Measurements from ENCODE around the gene SPNS2. TPM values are rescaled to one million over a fixed set of nuclear protein-coding genes. Genes with fewer than 3 reads are reported as not detected.

The SPNS2 gene
- total RNA-seq, 2 experiments from 2014 or later, result 0.33 to 0.53 TPM

DNA sequence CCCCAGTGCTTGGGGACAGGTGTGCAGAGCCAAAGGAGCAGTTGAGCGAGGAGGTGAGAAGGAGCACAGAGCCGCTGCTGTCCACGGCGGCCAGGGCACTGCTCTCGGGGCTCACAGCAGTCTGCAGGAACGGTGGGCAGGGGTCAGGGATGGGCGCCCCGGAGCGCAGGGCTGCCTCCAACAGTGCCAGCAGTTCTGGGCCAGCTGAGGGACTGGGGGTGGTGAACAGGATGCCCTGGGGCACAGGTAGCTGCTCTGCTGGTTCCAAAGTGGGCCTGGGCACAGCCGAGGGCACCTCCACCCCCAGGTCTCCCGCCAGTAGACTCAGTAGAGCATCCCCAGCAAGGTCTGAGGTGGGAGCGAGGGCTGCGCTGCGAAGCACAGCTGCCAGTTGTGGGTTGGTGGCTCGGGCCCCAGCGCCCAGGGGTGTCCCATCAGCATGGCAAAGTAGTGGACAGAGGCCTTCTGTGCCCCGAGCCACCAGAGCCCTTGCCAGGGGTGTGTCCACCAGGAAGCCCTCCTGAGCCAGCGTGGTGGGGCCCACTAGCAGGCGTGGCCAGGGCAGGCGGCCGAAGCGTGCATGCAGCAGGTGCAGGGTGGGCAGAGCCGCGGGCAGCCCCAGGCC, 59.8 kb downstream of the SPNS2 start:
- peak in 1 of 14 experiments; percentile 25 for DNase-seq
- Mint-ChIP-seq H3K27ac (no peak overlapping the region), H3K27me3 (no peaks in the 10 kb centered on the region), H3K4me1 (ENCODE audit: low read depth) (peaks cover 56% of the 10 kb centered on the region), H3K4me3 (no peak overlapping the region), H3K9me3 (no peaks in the 10 kb centered on the region), H3K36me3 (ENCODE audit: low read depth) (peaks cover 22% of the 10 kb centered on the region)
- Histone ChIP-seq H3K27me3 (ENCODE audit: control insufficient read depth in 1 of 2, insufficient read depth in 2 of 2, low read length in 2 of 2) (no peaks in the 10 kb centered on the region), H3K4me1 (ENCODE audit: insufficient read depth, low read length) (peaks cover 36% of the 10 kb centered on the region), H3K27ac (ENCODE audit: low read depth in 1 of 2, low read length in 2 of 2) (no peak overlapping the region), H3K9me3 (ENCODE audit: control insufficient read depth in 1 of 2, insufficient read depth in 1 of 2, low read length in 2 of 2) (peaks cover 0 to 3% of the 10 kb centered on the region in 2 experiments), H3K36me3 (ENCODE audit: insufficient read depth, low read length) (peaks cover under 1% of the 10 kb centered on the region), H3K4me3 (ENCODE audit: low read length) (no peak overlapping the region)
- no peak for ATAC-seq (ENCODE audit: poor library complexity)
- intact Hi-C loops (cut with DNase I, micrococcal nuclease), result loop anchor here in 1 of 2 experiments (5.0 kb wide), 1 partner anchor 296 kb away; the partner anchor contains the start of gene ANKFY1
- ChIA-PET POLR2A (no interaction called here), CTCF (no interaction called here)
- TF ChIP-seq CTCF (IDR thresholded peaks at IDR 0.05), result no peak

DNA sequence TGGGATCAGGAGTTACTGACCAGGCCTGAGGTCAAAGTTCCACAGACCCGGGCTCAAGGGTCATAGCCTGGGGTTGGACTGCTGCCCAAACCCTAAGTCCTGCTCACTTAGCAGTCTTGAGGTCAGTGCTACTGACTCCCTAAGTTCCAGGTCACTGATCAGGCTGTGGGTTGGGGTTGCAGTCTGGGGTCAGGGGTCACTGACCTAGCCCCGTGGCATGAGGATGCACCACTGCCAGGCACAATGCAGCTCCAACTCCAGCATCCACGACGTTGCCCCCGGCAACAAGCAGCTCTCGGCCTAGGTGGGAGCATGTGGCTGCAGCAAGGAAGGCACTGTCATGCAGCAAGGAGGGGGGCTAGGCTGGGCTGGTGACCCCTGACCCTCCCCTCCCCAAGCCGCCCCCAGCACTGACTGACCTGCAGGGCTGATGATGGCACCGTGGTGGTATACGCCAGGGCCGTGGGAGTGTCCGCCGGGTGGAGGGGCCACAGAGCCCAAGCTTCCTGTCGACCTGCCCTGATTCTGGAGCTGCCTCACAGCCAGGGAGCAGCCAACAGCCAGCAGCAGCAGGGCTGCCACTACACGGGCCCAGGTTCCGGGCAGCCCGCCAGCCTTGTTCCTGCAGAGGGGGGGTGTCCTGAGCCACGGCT, 60.6 kb downstream of the SPNS2 start:
- Mint-ChIP-seq H3K4me3 (no peak overlapping the region), H3K4me1 (ENCODE audit: low read depth) (peaks cover 48% of the 10 kb centered on the region), H3K27me3 (no peaks in the 10 kb centered on the region), H3K27ac (no peak overlapping the region), H3K9me3 (no peaks in the 10 kb centered on the region), H3K36me3 (ENCODE audit: low read depth) (peaks cover 15% of the 10 kb centered on the region)
- Histone ChIP-seq H3K4me3 (ENCODE audit: low read length) (no peak overlapping the region), H3K27me3 (ENCODE audit: control insufficient read depth in 1 of 2, insufficient read depth in 2 of 2, low read length in 2 of 2) (no peaks in the 10 kb centered on the region), H3K4me1 (ENCODE audit: insufficient read depth, low read length) (peaks cover 28% of the 10 kb centered on the region), H3K9me3 (ENCODE audit: control insufficient read depth in 1 of 2, insufficient read depth in 1 of 2, low read length in 2 of 2) (peaks cover 0 to 3% of the 10 kb centered on the region in 2 experiments), H3K36me3 (ENCODE audit: insufficient read depth, low read length) (no peaks in the 10 kb centered on the region), H3K27ac (ENCODE audit: low read depth in 1 of 2, low read length in 2 of 2) (no peak overlapping the region)
- DNase-seq (peak in 1 of 14 experiments; percentile 19), ATAC-seq (ENCODE audit: poor library complexity) (no peak)
- intact Hi-C loops (cut with DNase I, micrococcal nuclease), result loop anchor here in 1 of 2 experiments (5.0 kb wide), 1 partner anchor 297 kb away; the partner anchor contains the start of gene ANKFY1
- ChIA-PET CTCF (no interaction called here), POLR2A (no interaction called here)
- TF ChIP-seq CTCF (IDR thresholded peaks at IDR 0.05), result no peak

- TF ChIP-seq CTCF (IDR thresholded peaks at IDR 0.05), result no peak
- Histone ChIP-seq H3K27me3 (ENCODE audit: control insufficient read depth in 1 of 2, insufficient read depth in 2 of 2, low read length in 2 of 2) (no peaks in the 10 kb centered on the region), H3K4me1 (ENCODE audit: insufficient read depth, low read length) (peaks cover 21% of the 10 kb centered on the region), H3K36me3 (ENCODE audit: insufficient read depth, low read length) (no peaks in the 10 kb centered on the region), H3K27ac (ENCODE audit: low read depth in 1 of 2, low read length in 2 of 2) (no peak overlapping the region), H3K9me3 (ENCODE audit: control insufficient read depth in 1 of 2, insufficient read depth in 1 of 2, low read length in 2 of 2) (peaks cover 0 to 3% of the 10 kb centered on the region in 2 experiments), H3K4me3 (ENCODE audit: low read length) (no peak overlapping the region)
- Mint-ChIP-seq H3K9me3 (no peaks in the 10 kb centered on the region), H3K36me3 (ENCODE audit: low read depth) (peaks cover 8% of the 10 kb centered on the region), H3K27me3 (no peaks in the 10 kb centered on the region), H3K4me3 (no peak overlapping the region), H3K4me1 (ENCODE audit: low read depth) (peaks cover 41% of the 10 kb centered on the region), H3K27ac (no peak overlapping the region)
- ChIA-PET POLR2A (no interaction called here), CTCF (no interaction called here)
- ATAC-seq (ENCODE audit: poor library complexity), result no peak
- no peak for DNase-seq
- intact Hi-C loops (cut with DNase I, micrococcal nuclease), result loop anchor here in 1 of 2 experiments (5.0 kb wide), 1 partner anchor 298 kb away; the partner anchor contains the start of gene ANKFY1
These were observed 61.3 kb downstream of the SPNS2 start for GRCh38 chr17:4559966-4560365.

Measured in CD4-positive, alpha-beta T cell (primary cell).